ENCODE measurements around the gene DGKE.

DGKE gene

DNA sequence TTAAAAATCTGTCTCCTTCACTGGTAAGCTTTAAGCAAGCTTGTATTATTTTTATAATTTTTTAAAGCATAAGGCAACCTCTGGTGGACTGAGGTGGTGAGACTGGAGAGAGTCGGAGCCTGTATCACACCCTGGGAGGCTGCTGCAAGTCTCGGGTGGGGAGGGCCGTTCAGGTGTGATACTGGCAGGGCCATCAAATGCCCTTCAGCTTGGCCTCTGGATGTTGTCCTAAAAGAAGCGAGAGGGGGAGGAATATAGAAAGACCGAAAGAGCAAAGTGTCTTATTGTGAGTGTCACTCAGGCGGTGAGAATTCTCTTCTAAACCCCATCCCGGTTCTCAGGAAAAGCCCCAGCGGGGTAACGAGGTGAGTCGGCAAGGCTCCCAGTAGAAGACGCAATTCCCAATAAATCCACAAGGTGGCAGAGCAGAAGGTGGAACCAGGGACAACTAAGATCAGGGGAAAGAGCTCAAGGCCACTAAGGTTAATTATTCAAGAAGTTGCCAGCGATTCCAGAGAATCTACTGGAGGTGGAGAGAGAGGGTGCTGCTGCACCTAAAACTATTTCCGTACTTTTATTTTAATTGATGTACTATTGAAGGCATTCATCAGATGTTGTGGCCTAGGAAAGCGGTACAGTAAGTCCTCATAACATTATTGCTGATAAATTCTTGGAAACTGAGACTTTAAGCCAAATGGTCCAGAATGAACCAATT is 14.4 kb upstream of the DGKE start:
- Histone ChIP-seq H3K4me3 (ENCODE audit: low read depth, low read length) (no peak overlapping the region), H3K36me3 (ENCODE audit: control insufficient read depth, insufficient read depth, low read length) (no peaks in the 10 kb centered on the region), H3K27ac (no peak overlapping the region), H3K79me2 (no peaks in the 10 kb centered on the region), H3K4me1 (peaks cover 5% of the 10 kb centered on the region), H3K27me3 (ENCODE audit: control insufficient read depth, insufficient read depth, low read length) (no peaks in the 10 kb centered on the region), H3K9ac (no peak overlapping the region), H3K4me2 (ENCODE audit: low read length) (no peak overlapping the region), H2AFZ (peak overlapping the region; percentile 75), H3K9me3 (ENCODE audit: control insufficient read depth, low read length) (no peaks in the 10 kb centered on the region)
- TF ChIP-seq, protein P1, sequence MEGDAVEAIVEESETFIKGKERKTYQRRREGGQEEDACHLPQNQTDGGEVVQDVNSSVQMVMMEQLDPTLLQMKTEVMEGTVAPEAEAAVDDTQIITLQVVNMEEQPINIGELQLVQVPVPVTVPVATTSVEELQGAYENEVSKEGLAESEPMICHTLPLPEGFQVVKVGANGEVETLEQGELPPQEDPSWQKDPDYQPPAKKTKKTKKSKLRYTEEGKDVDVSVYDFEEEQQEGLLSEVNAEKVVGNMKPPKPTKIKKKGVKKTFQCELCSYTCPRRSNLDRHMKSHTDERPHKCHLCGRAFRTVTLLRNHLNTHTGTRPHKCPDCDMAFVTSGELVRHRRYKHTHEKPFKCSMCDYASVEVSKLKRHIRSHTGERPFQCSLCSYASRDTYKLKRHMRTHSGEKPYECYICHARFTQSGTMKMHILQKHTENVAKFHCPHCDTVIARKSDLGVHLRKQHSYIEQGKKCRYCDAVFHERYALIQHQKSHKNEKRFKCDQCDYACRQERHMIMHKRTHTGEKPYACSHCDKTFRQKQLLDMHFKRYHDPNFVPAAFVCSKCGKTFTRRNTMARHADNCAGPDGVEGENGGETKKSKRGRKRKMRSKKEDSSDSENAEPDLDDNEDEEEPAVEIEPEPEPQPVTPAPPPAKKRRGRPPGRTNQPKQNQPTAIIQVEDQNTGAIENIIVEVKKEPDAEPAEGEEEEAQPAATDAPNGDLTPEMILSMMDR (IDR thresholded peaks at IDR 0.05), result peak; percentile 89

DNA sequence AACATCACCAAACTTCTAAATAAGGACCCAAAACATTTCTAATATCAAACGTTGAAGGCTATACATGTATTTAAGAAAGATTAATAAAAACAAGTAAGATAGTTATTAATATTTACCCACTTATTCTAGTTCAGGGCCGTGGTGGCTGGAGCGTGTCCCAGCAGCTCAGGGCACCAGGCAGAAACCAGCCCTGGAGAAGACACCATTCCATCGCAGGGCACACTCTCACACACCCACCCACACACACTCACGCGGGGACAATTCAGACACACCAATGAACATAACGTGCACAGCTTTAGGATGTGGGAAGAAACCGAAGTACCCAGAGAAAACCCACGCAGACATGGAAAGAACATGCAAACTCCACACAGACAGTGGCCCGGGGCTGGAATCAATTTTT is 13.7 kb upstream of the DGKE start:
- Histone ChIP-seq H3K4me2 (ENCODE audit: low read length) (no peak overlapping the region), H3K9ac (no peak overlapping the region), H3K79me2 (no peaks in the 10 kb centered on the region), H2AFZ (peak overlapping the region; percentile 75), H3K9me3 (ENCODE audit: control insufficient read depth, low read length) (no peaks in the 10 kb centered on the region), H3K27me3 (ENCODE audit: control insufficient read depth, insufficient read depth, low read length) (no peaks in the 10 kb centered on the region), H3K4me3 (ENCODE audit: low read depth, low read length) (no peak overlapping the region), H3K4me1 (peaks cover 5% of the 10 kb centered on the region), H3K36me3 (ENCODE audit: control insufficient read depth, insufficient read depth, low read length) (no peaks in the 10 kb centered on the region), H3K27ac (no peak overlapping the region)
- TF ChIP-seq, protein P1 (IDR thresholded peaks at IDR 0.05), result no peak

DNA sequence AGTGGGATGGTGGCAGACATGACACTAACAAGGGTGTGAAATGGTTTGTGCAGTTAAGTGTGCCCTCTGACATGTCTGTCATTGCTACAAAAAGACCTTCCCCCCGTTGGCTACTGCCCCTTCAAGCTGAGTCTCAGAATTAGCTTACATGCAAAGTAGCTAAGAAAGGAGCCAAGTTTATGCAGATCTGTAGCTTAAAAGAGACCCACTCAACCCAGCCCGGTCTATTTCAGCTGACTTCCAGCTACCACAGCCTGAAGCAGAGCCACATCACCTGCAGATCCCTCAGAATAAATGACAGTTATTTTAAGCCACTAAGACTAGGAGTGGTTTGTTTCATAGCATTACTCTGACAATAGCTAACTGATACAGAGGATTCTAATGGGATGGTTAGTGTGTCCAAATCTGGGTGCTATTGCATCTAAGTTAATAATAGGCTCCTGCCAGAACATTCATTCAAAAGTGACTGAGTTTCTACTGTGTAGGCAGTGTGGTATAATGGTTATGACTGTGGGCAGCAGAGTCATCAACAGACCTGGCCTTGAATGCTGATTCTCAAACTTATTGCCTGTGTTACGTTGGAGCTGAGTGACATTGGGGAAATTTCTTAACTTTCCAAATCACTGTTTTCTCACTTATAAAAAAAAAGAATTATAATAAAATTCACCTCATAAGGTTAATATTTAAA is 12.0 kb upstream of the DGKE start:
- H2AFZ ChIP-seq, result no peak overlapping the region
- no peak overlapping the region for H3K4me2 ChIP-seq (ENCODE audit: low read length)
- no peaks in the 10 kb centered on the region for H3K27me3 ChIP-seq (ENCODE audit: control insufficient read depth, insufficient read depth, low read length)
- no peak overlapping the region for H3K9ac ChIP-seq
- TF ChIP-seq, protein P1 (IDR thresholded peaks at IDR 0.05), result no peak
- H3K36me3 ChIP-seq (ENCODE audit: control insufficient read depth, insufficient read depth, low read length), result no peaks in the 10 kb centered on the region
- H3K4me1 ChIP-seq, result peaks cover 5% of the 10 kb centered on the region
- H3K4me3 ChIP-seq (ENCODE audit: low read depth, low read length), result no peak overlapping the region
- H3K79me2 ChIP-seq, result no peaks in the 10 kb centered on the region
- no peak overlapping the region for H3K27ac ChIP-seq
- no peaks in the 10 kb centered on the region for H3K9me3 ChIP-seq (ENCODE audit: control insufficient read depth, low read length)

DNA sequence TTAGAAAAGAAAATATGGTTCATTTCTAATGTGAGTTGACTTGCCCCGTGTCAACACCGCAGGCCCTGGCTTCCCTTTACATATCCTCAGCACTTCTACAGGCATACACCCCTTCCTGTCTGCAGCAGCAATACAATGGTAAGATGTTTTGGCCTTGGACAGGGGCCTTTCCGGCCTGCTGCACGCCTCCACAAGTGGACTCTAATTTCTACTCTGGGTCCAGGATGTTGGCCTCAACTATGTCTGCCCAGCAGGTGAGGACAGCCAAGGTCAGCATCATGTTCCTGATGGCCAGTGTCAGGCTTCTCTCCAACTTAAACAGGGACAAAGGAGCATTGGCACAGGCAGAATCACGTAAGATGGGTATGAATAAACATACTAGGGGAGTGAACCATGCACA is 11.2 kb upstream of the DGKE start:
- H3K9me3 ChIP-seq (ENCODE audit: control insufficient read depth, low read length), result no peaks in the 10 kb centered on the region
- H3K4me1 ChIP-seq, result peaks cover 5% of the 10 kb centered on the region
- H2AFZ ChIP-seq, result no peak overlapping the region
- no peaks in the 10 kb centered on the region for H3K79me2 ChIP-seq
- H3K36me3 ChIP-seq (ENCODE audit: control insufficient read depth, insufficient read depth, low read length), result no peaks in the 10 kb centered on the region
- H3K4me2 ChIP-seq (ENCODE audit: low read length), result no peak overlapping the region
- no peaks in the 10 kb centered on the region for H3K27me3 ChIP-seq (ENCODE audit: control insufficient read depth, insufficient read depth, low read length)
- no peak overlapping the region for H3K4me3 ChIP-seq (ENCODE audit: low read depth, low read length)
- H3K27ac ChIP-seq, result no peak overlapping the region
- TF ChIP-seq, protein P1 (IDR thresholded peaks at IDR 0.05), result no peak
- H3K9ac ChIP-seq, result no peak overlapping the region

Measured in parathyroid adenoma (tissue), 2 donors.